Lower leg skin (tissue), 4 donors: ENCODE results near the gene DGKB. TPM values are rescaled to one million over a fixed set of nuclear protein-coding genes. Genes with fewer than 3 reads are reported as not detected.

Source experiments
- DNase-seq, 2 donors: peaks; one replicate each; pipeline ENCODE4 v3.0.0-alpha.2; 2019; ENCODE audit warnings: low spot score in 2 of 2
- H3K4me3 ChIP-seq: fragments of 200-600 bp; sonication (generic); 2 replicates; pipeline ENCODE4 v1.5.1; 2017; ENCODE audit warnings: mild to moderate bottlenecking, low read depth; ENCODE audit not compliant: poor library complexity, severe bottlenecking
- POLR2A ChIP-seq, 2 donors: fragments of 450-650 bp; IDR thresholded peaks; one replicate each; pipeline ENCODE4 v1.6.1; 2016 to 2017; ENCODE audit warnings: antibody characterized with exemption in 2 of 2, mild to moderate bottlenecking in 1 of 2, moderate library complexity in 1 of 2
- WGBS, 2 donors: methylation state at CpG; one replicate each; pipeline ENCODE4 v1.1.5; 2018; 5-methylcytosine and 5-hydroxymethylcytosine counted together
- intact Hi-C: fragments of 100-400 bp; cut with DNase I; formaldehyde crosslinking; loops from one replicate; pipeline ENCODE4 v1.15.0; 2023; ENCODE audit warnings: low total_unique reads
- total RNA-seq, 4 donors: library from RNA; depleted of rRNA; stranded (reverse); fragments of >200 nt; gene quantifications; one replicate each; pipeline ENCODE4 v1.1.0, GENCODE V29; 2016
- TF ChIP-seq, protein P1 (sequence below), 3 donors: fragments of 450-650 bp; IDR thresholded peaks; one replicate each; pipeline ENCODE4 v1.5.1; 2016; ENCODE audit warnings: antibody characterized with exemption in 3 of 3, mild to moderate bottlenecking in 3 of 3, moderate library complexity in 2 of 3

The DGKB gene
- total RNA-seq, 4 donors from 2014 or later: 0.05 to 0.58 TPM; not detected in 2

- TF ChIP-seq, protein P1, sequence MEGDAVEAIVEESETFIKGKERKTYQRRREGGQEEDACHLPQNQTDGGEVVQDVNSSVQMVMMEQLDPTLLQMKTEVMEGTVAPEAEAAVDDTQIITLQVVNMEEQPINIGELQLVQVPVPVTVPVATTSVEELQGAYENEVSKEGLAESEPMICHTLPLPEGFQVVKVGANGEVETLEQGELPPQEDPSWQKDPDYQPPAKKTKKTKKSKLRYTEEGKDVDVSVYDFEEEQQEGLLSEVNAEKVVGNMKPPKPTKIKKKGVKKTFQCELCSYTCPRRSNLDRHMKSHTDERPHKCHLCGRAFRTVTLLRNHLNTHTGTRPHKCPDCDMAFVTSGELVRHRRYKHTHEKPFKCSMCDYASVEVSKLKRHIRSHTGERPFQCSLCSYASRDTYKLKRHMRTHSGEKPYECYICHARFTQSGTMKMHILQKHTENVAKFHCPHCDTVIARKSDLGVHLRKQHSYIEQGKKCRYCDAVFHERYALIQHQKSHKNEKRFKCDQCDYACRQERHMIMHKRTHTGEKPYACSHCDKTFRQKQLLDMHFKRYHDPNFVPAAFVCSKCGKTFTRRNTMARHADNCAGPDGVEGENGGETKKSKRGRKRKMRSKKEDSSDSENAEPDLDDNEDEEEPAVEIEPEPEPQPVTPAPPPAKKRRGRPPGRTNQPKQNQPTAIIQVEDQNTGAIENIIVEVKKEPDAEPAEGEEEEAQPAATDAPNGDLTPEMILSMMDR (IDR thresholded peaks at IDR 0.05): no peak
- TF ChIP-seq POLR2A (IDR thresholded peaks at IDR 0.05): no peak
- H3K4me3 ChIP-seq: no peak overlapping the region
- WGBS, 2 donors: 89 to 93% methylated on average over 1 of the region's 1 CpG
- DNase-seq: no peak
- intact Hi-C loops: no loop called here
Measured at GRCh38 chr7:14258861-14259260, 643.7 kb downstream of the DGKB start.

DNA sequence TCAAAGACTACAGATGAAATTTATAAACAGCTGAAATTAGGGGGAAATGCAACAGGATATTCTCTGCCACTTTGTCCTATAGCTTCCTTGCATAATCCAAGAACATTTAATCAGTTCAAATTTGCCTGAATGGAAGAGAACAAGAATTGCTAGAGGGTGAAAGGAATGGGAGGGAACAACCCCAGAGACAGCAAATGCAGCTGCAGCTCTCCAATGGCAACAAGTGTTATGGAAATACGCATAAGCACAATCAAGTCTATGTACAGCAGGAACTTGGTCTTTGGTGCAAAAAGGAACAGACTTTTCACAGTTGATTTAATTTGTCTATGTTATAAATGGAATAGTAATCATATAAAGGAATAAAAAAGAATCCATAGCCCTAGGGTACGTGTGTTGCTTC is 644.1 kb downstream of the DGKB start:
- intact Hi-C loops: no loop called here
- no peak overlapping the region for H3K4me3 ChIP-seq
- whole genome bisulfite sequencing, 2 donors: 75 to 77% methylated on average over 2 of the region's 2 CpGs
- TF ChIP-seq POLR2A (IDR thresholded peaks at IDR 0.05): no peak
- TF ChIP-seq, protein P1 (IDR thresholded peaks at IDR 0.05): no peak
- DNase-seq: no peak

- TF ChIP-seq POLR2A (IDR thresholded peaks at IDR 0.05): no peak
- TF ChIP-seq, protein P1 (IDR thresholded peaks at IDR 0.05): no peak
- intact Hi-C loops: no loop called here
- DNase-seq: no peak
- 78 to 94% methylated on average over 3 of the region's 3 CpGs for WGBS, 2 donors
- H3K4me3 ChIP-seq: no peak overlapping the region
Measured at GRCh38 chr7:14252458-14252857, 650.1 kb downstream of the DGKB start.

DNA sequence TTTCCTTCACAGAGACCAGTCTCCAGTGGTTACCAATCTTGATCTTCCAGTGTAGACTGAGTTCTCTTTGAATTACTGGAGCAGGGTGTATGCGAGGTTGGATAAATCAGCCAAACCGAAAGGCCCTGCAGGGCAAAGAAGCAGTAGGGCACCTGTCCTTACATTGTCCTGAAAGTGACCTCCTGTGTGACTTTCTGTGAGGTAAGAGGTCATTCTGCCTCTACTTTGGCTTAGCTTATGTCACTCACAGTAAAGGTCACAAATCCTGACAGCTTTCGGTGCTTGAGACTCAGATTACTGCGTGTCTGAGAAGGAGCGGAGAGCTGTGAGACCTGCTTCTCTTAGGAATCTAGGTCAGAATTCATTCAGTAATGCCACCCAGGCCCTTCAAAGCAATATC is 660.4 kb downstream of the DGKB start:
- 73 to 83% methylated on average over 5 of the region's 5 CpGs for WGBS, 2 donors
- intact Hi-C loops: no loop called here
- DNase-seq: no peak
- no peak overlapping the region for H3K4me3 ChIP-seq
- no peak for TF ChIP-seq POLR2A (IDR thresholded peaks at IDR 0.05)
- TF ChIP-seq, protein P1 (IDR thresholded peaks at IDR 0.05): no peak

DNA sequence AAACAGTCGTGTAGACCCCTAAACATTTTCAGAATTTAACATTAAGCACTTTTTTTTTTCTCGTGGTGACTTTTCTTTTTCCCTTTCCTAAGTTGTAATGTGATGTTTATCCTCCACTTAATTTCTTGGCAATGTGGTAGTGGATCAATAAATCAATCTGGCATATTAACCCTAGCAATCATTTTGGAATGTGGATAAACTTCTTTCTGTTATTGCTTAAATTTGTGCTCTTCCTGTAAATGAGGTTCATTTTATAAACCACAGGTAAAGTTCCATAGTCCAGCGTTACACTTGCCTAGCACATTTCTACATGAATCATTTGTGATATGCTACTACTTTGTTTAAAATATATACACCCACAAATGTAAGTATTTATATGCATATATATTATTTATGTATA is 665.7 kb downstream of the DGKB start:
- DNase-seq: no peak
- H3K4me3 ChIP-seq: no peak overlapping the region
- intact Hi-C loops: no loop called here
- WGBS, 2 donors: 32 to 34% methylated on average over 3 of the region's 3 CpGs
- TF ChIP-seq, protein P1 (IDR thresholded peaks at IDR 0.05): no peak
- TF ChIP-seq POLR2A (IDR thresholded peaks at IDR 0.05): no peak

GRCh38 chr7:14235056-14235455 is 667.5 kb downstream of the DGKB start:
- 52 to 76% methylated on average over 2 of the region's 2 CpGs for WGBS, 2 donors
- intact Hi-C loops: no loop called here
- H3K4me3 ChIP-seq: no peak overlapping the region
- no peak for DNase-seq
- TF ChIP-seq, protein P1 (IDR thresholded peaks at IDR 0.05): no peak
- TF ChIP-seq POLR2A (IDR thresholded peaks at IDR 0.05): no peak
